AG10803 (cell line): ENCODE data around the gene PPFIA4.

ENCODE experiments used
- DNase-seq: peaks from one replicate; pipeline ENCODE4 v3.0.0; 2010; ENCODE audit warnings: low read depth
- H3K4me3 ChIP-seq: 2 replicates; pipeline ENCODE4 v1.5.1; 2011; ENCODE audit warnings: mild to moderate bottlenecking, low read length, control low read depth
- TF ChIP-seq, protein P1 (sequence below): conservative IDR thresholded peaks from 2 replicates; pipeline ENCODE4 v1.5.1; 2011; ENCODE audit warnings: mild to moderate bottlenecking, low read length, control low read depth, inconsistent platforms

Gene PPFIA4

GRCh38 chr1:203117611-203118575 lies 91.6 kb downstream of the PPFIA4 start:
- DNase-seq: peak; percentile 48
- H3K4me3 ChIP-seq: no peak overlapping the region
- TF ChIP-seq, protein P1, sequence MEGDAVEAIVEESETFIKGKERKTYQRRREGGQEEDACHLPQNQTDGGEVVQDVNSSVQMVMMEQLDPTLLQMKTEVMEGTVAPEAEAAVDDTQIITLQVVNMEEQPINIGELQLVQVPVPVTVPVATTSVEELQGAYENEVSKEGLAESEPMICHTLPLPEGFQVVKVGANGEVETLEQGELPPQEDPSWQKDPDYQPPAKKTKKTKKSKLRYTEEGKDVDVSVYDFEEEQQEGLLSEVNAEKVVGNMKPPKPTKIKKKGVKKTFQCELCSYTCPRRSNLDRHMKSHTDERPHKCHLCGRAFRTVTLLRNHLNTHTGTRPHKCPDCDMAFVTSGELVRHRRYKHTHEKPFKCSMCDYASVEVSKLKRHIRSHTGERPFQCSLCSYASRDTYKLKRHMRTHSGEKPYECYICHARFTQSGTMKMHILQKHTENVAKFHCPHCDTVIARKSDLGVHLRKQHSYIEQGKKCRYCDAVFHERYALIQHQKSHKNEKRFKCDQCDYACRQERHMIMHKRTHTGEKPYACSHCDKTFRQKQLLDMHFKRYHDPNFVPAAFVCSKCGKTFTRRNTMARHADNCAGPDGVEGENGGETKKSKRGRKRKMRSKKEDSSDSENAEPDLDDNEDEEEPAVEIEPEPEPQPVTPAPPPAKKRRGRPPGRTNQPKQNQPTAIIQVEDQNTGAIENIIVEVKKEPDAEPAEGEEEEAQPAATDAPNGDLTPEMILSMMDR: peak; percentile 67

DNA sequence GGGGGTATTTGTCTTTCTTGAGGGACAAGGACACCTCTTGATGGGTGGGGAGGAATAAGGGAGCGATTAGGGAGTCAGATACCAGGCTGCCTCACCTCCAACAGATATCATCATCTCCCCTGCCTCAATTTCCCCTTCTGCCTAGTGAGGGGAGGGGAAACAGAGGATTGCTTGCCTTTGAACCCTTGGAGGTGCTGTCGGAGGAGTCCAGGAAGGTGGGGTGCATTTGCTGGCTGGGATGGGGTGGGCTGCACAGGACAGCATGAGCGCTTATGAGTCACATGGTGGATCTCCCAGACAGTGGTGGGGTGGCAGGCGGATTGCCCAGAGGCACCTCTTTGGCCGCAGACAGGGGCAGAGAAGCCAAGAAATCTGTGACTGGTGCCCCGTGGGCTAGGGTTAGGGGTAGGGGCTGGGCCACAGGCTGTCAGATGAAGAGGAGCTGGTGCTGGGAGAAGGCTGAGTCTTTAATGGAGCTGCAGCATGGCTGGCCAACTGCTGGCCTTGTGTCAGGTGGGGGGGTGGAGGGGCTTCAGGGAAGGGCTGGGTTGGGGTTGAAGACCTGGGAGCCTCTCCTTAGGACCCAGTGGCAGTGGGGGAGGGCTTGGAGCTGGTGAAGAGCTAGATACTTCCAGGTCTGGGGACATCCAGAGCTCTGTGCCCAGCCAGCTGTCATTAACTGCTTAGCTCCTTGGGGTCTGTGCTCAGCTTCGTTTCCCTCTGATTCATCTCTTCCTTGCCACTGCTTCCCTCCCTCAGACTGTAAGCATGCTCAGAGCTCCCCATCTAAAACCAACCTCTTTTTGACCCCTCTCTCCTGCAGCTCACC lies 94.2 kb downstream of the PPFIA4 start:
- TF ChIP-seq, protein P1: no peak
- no peak for DNase-seq
- H3K4me3 ChIP-seq: no peak overlapping the region

DNA sequence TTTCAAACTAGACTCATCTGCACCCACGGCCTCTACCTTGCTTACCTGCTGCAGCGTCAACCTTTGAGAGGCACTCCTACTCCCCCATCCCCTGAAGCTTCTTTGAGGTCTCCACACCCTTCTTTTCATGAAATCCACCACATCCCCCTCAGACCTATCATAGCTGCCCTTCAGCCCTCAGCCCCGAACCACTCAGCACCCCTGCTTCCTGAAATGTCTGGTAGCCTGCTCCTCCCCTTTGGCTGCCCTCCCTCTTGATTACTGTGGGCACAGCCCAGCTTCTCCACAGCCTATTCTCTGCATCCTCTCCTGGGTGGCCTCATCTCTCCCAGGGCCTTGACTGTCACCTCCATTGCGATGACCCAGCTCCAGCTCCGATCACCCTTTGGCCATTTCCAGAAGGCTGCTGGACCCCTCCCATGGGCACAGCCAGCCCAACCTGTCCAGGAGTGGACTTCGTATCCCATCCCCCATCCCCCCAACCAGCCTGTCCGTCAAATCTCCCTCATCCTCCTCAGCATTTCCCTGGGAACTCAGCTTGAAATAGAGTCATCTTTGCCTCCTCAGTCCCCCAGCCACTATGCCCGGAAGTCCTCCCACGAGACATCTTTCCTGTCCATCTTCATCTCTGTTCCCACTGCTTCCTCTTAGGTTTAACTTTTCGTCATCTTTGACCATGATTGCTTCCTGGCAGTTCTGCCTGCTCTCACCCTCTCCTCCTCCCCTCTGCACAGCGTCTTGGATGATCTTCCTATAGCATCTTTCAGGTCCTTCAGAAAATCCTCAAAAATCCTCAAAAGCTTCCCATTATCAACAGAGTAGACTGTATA lies 95.1 kb downstream of the PPFIA4 start:
- TF ChIP-seq, protein P1: no peak
- H3K4me3 ChIP-seq: no peak overlapping the region
- DNase-seq: no peak

GRCh38 chr1:203122159-203122558 lies 95.9 kb downstream of the PPFIA4 start:
- no peak overlapping the region for H3K4me3 ChIP-seq
- TF ChIP-seq, protein P1: no peak
- no peak for DNase-seq

DNA sequence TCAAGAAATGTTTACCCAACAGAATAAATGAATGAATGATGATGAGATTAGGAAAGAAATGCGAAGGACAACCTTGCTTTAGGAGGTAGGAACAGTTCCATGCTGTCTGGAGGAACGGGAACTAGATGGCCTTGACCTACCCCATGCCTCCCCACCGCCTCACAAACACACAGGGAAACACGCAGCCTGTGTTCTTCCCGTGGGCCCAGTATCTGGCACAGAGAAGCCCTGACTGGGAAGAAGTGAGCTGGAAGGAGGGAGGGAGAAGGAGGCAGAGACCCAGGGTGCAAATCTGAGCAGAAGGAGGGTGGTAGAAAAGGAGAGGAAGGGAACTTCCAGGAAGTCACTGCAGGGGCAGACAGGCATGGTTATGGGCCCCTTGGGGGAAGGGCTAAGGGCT lies 97.7 kb downstream of the PPFIA4 start:
- DNase-seq: no peak
- TF ChIP-seq, protein P1: no peak
- no peak overlapping the region for H3K4me3 ChIP-seq

- TF ChIP-seq, protein P1: no peak
- DNase-seq: no peak
- no peak overlapping the region for H3K4me3 ChIP-seq
Measured at GRCh38 chr1:203124546-203125317, 98.4 kb downstream of the PPFIA4 start.
